Lower lobe of right lung (tissue), 2 donors: ENCODE measurements around the gene MRPS11. TPM values are rescaled to one million over a fixed set of nuclear protein-coding genes. Genes with fewer than 3 reads are reported as not detected.

Experiments
- ATAC-seq, 2 donors: fragments of 200-7000 bp; cut with Tn5 transposase; one replicate each; pipeline ENCODE4 v1.9.1; 2020 to 2022; ENCODE audit warnings: mild to moderate bottlenecking in 2 of 2, moderate library complexity in 2 of 2
- DNase-seq: peaks from one replicate; pipeline ENCODE4 v3.0.0-alpha.2; 2020
- H3K27ac ChIP-seq: fragments of 200-600 bp; one replicate; pipeline ENCODE4 v1.8.0; 2022
- H3K27me3 ChIP-seq: fragments of 200-600 bp; one replicate; pipeline ENCODE4 v1.8.0; 2022; ENCODE audit warnings: low read depth
- H3K36me3 ChIP-seq: fragments of 200-600 bp; one replicate; pipeline ENCODE4 v1.8.0; 2022; ENCODE audit warnings: mild to moderate bottlenecking
- H3K4me1 ChIP-seq: fragments of 200-600 bp; one replicate; pipeline ENCODE4 v1.8.0; 2022
- H3K4me3 ChIP-seq: fragments of 200-600 bp; one replicate; pipeline ENCODE4 v1.8.0; 2022; ENCODE audit warnings: mild to moderate bottlenecking
- H3K9me3 ChIP-seq: fragments of 200-600 bp; one replicate; pipeline ENCODE4 v1.8.0; 2022
- intact Hi-C: fragments of 100-400 bp; cut with DNase I; formaldehyde crosslinking; loops from one replicate; pipeline ENCODE4 v1.11.0; 2022
- total RNA-seq: library from RNA; stranded (reverse); fragmentation: NEBNext Ultra II Directional; extraction: Animal tissue kit (Norgen Biotek cat#: 25700); gene quantifications from one replicate; pipeline ENCODE4 v1.2.1, GENCODE V29; 2021
- TF ChIP-seq, protein P1 (sequence below): fragments of 200-600 bp; IDR thresholded peaks from one replicate; pipeline ENCODE4 v1.8.0; 2022; ENCODE audit warnings: antibody characterized with exemption, mild to moderate bottlenecking
- donor health status: DM: no; HTN: yes; CAD: no; lungs with severe emphysema.

MRPS11 gene
- total RNA-seq, 1 donor from 2014 or later: 32.7 TPM

DNA sequence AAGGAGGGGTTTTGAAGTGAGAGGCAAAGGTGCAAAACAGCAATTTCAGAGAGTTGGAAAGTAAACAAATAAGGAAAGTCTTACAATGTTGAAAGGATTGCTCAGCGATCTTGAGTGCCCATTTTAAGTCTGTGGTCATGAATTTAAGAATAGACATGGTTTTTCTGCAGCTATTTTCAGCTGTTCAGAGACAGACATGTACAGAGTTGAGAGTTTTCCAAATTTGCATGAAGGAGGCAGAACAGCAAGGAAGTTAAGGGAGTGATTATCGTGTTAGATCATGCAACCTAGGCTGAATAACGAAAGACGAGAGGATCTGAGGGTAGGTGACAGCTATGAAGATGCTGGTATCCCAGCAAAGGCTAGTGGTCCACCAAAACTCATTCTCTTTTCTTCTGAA lies 41.8 kb downstream of the MRPS11 start:
- H3K9me3 ChIP-seq: no peaks in the 10 kb centered on the region
- H3K36me3 ChIP-seq: peaks cover 68% of the 10 kb centered on the region
- DNase-seq: no peak
- no peak overlapping the region for H3K4me3 ChIP-seq
- no peaks in the 10 kb centered on the region for H3K27me3 ChIP-seq
- no peak overlapping the region for H3K27ac ChIP-seq
- intact Hi-C loops: no loop called here
- H3K4me1 ChIP-seq: no peaks in the 10 kb centered on the region
- TF ChIP-seq, protein P1, sequence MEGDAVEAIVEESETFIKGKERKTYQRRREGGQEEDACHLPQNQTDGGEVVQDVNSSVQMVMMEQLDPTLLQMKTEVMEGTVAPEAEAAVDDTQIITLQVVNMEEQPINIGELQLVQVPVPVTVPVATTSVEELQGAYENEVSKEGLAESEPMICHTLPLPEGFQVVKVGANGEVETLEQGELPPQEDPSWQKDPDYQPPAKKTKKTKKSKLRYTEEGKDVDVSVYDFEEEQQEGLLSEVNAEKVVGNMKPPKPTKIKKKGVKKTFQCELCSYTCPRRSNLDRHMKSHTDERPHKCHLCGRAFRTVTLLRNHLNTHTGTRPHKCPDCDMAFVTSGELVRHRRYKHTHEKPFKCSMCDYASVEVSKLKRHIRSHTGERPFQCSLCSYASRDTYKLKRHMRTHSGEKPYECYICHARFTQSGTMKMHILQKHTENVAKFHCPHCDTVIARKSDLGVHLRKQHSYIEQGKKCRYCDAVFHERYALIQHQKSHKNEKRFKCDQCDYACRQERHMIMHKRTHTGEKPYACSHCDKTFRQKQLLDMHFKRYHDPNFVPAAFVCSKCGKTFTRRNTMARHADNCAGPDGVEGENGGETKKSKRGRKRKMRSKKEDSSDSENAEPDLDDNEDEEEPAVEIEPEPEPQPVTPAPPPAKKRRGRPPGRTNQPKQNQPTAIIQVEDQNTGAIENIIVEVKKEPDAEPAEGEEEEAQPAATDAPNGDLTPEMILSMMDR: no peak
- no peak for ATAC-seq

DNA sequence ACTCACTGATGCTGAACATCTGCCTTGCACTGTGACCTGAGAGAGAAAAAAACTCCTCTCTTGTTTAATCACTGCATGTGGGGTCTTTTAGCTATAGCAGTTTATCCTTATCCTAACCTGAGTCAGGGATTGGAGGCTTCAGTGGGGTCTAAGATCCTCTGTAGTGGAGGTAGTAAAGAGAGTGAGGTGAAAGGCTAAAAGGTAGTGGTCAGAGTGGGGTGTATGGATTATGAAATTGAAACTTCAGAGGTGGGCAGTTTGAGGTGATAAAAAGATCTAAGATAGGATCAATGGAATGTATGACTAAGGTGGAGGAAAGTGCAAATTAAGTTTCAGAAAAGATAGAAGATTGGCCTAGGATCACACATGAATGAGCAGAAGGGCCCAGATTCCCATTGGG lies 42.5 kb downstream of the MRPS11 start:
- peaks cover 64% of the 10 kb centered on the region for H3K36me3 ChIP-seq
- H3K9me3 ChIP-seq: no peaks in the 10 kb centered on the region
- H3K27ac ChIP-seq: no peak overlapping the region
- no peaks in the 10 kb centered on the region for H3K27me3 ChIP-seq
- no peak for DNase-seq
- no peak overlapping the region for H3K4me3 ChIP-seq
- TF ChIP-seq, protein P1: no peak
- H3K4me1 ChIP-seq: no peaks in the 10 kb centered on the region
- intact Hi-C loops: no loop called here
- ATAC-seq: no peak

DNA sequence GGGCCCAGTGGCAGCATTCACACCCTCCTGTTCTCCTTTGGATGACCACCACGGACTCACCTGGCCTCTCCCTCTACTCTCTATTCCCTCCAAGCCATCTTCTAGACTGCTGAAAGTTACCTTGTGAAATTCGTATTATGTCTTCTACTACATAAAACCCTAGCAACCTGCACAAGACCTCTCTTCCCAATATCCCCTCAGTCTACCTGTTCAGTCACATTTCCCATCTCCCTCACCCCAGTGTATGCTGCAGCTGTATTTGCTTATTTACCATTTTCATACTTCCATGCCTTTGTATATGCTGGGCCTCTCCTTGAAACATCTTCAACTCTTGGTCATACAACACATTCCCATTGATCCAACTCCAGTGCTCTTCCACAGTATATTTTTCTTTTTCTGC lies 43.7 kb downstream of the MRPS11 start:
- Histone ChIP-seq H3K9me3 (no peaks in the 10 kb centered on the region), H3K27me3 (no peaks in the 10 kb centered on the region), H3K36me3 (peaks cover 64% of the 10 kb centered on the region), H3K27ac (no peak overlapping the region), H3K4me1 (no peaks in the 10 kb centered on the region), H3K4me3 (no peak overlapping the region)
- ATAC-seq (no peak), DNase-seq (no peak)
- intact Hi-C loops: no loop called here
- TF ChIP-seq, protein P1: no peak

DNA sequence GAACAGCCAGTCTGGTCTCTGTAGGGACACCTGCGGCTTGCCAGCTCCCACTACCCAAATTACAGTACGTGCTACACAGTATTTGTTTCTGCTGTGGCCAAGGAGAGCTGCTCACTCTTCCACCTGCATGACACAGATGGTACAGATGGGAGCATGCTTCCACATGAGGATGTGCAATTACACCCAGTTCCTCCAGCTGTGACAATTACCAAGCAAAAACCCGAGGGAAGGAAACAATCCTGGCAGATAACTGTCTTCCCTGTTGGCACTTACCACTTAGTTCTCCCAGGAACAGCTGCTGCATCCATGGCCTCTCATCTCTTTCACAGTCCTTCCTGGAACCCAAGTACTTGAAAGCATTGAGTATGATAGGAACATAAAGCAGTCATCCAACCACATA lies 44.6 kb downstream of the MRPS11 start:
- Histone ChIP-seq H3K27me3 (no peaks in the 10 kb centered on the region), H3K4me1 (no peaks in the 10 kb centered on the region), H3K36me3 (peaks cover 68% of the 10 kb centered on the region), H3K9me3 (no peaks in the 10 kb centered on the region), H3K4me3 (no peak overlapping the region), H3K27ac (no peak overlapping the region)
- TF ChIP-seq, protein P1: no peak
- DNase-seq (no peak), ATAC-seq (no peak)
- intact Hi-C loops: no loop called here

DNA sequence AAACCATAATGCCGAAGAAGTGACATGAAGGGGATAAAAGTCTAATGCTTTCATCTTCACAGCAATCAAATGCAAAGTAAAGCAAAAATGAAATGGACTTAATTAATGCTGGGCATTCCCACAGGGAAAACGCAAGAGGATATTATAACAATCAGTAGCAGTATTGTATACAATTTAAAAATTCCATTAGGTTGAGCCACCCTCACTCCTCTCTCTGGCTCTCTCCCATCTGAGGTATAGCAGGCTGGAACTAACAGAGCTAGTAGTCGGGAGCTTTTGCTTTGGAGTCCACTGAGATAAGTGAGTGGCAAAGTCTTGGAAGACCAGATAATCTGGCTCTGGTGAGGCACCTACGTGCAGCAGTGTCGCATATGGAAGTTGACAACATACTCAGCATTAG lies 45.1 kb downstream of the MRPS11 start:
- H3K27ac ChIP-seq: no peak overlapping the region
- no peak overlapping the region for H3K4me3 ChIP-seq
- no peaks in the 10 kb centered on the region for H3K27me3 ChIP-seq
- H3K36me3 ChIP-seq: peaks cover 64% of the 10 kb centered on the region
- TF ChIP-seq, protein P1: no peak
- intact Hi-C loops: no loop called here
- ATAC-seq (no peak), DNase-seq (no peak)
- H3K9me3 ChIP-seq: no peaks in the 10 kb centered on the region
- H3K4me1 ChIP-seq: no peaks in the 10 kb centered on the region

DNA sequence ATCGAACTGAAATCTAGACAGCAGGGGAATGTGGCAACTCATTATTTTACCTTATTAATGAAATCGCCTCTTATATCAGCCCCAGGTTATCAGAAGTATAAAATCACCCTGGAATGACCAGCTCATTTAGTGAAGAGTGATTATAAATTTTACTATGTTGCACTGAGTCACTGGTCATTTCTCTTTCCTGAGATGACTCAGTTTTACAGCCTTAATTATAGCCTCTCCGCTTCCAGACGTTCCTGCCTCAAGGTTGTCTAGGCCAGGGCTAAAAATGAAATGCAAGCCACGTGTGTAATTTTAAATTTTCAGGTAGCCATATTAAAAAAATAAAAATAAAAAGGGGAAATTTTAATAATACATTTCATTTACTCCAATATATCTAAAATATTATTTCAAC lies 45.7 kb downstream of the MRPS11 start:
- TF ChIP-seq, protein P1: no peak
- H3K36me3 ChIP-seq: peaks cover 61% of the 10 kb centered on the region
- DNase-seq: no peak
- H3K4me3 ChIP-seq: no peak overlapping the region
- no peaks in the 10 kb centered on the region for H3K4me1 ChIP-seq
- no peaks in the 10 kb centered on the region for H3K27me3 ChIP-seq
- intact Hi-C loops: no loop called here
- no peaks in the 10 kb centered on the region for H3K9me3 ChIP-seq
- no peak overlapping the region for H3K27ac ChIP-seq
- ATAC-seq: no peak
